ENCODE results near the gene TC2N. TPM values are rescaled to one million over a fixed set of nuclear protein-coding genes. Genes with fewer than 3 reads are reported as not detected.
"Not testable (repeated sequence)": the region's sequence is repeated elsewhere in the genome, so short reads cannot be mapped to it uniquely, and the experiment has no call there.

TC2N gene
- polyA plus RNA-seq, 12 donors, result 1.8 to 26.8 (median 4.8) TPM; not detected in 1

- no peak for DNase-seq
These were observed 23.0 kb upstream of the TC2N start for GRCh38 chr14:91890291-91890749.

DNA sequence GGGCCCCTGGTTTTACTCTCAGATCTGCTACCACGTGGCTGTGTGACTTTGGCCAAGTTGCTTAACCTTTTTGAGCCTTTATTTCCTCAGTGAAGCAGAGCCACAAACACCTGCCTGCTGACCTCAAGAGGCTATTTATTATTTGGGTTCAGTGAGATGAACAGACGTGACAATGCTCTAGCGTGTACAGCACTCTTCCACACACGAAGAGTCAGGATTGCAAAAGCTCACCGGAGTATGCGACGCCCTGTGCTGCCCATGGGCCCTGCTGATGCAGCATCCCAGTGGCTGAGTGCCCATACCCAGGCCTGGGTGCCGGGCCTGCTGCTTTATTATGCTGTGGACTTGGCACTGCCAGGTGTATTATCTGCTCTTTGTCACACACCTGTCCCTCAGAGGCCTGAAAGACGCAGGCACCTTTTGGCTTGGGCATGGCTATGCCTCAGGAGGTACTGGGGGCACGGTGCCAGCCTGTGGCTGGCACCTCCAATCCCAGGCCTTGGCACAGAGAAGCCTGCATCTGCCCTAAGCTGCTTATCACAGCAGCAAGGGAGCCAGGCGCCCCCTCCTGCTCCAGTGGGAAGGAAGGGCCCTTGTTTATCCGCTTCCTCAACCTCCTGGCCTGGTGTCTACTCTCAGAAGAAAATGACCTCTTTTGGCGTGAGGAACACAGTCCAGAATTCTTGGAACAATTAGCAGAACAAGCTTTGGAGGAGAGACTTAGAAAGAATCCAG lies 22.3 kb upstream of the TC2N start:
- no peak for DNase-seq

GRCh38 chr14:91888641-91889476 lies 21.5 kb upstream of the TC2N start:
- no peak for DNase-seq

DNA sequence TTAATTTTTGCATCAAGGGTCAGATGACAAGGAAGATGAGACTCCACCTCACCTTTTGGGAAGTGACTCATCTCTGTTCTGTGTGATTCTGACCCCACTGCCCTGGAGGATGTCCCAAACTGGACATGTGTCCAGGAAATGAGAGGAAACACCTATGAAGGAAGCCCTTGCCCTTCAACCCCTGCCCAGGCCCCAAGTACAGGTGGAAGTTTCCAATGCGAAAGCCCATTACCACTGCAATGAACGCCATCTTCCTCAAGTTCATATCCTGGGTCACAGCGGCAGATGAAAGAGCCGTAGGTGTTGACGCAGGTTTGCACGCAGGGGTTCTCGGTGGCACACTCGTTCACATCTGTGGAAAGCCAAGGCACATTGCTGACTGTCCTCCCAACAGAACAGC lies 19.6 kb upstream of the TC2N start:
- DNase-seq, result no peak

DNA sequence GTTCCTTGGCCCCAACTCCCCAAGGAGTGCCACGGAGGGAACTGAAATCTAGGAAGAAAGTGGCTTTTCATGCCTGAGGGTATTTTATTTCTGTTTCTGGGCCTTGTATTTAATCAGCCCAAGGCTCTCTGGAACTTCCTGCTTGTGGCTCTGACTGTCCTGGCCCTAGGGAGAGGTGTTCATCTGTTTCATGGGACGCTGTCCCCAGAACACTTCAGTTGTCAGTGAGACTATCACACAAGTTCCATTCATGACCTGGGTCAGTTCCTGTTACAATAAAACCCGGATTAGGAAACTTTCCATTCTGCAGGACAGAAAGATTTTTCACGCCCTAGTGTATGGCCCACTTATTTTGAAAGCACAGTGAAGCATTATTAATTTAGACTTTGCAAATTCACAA lies 18.5 kb upstream of the TC2N start:
- no peak for DNase-seq

- DNase-seq, result no peak
These were observed 17.9 kb upstream of the TC2N start for GRCh38 chr14:91885113-91885712.

- DNase-seq, result no peak
These were observed 17.3 kb upstream of the TC2N start for GRCh38 chr14:91884664-91885063.

- DNase-seq, result peak; percentile 68
These were observed 16.4 kb upstream of the TC2N start for GRCh38 chr14:91883753-91884152.

- no peak for DNase-seq
These were observed 15.4 kb upstream of the TC2N start for GRCh38 chr14:91882776-91883175.

DNA sequence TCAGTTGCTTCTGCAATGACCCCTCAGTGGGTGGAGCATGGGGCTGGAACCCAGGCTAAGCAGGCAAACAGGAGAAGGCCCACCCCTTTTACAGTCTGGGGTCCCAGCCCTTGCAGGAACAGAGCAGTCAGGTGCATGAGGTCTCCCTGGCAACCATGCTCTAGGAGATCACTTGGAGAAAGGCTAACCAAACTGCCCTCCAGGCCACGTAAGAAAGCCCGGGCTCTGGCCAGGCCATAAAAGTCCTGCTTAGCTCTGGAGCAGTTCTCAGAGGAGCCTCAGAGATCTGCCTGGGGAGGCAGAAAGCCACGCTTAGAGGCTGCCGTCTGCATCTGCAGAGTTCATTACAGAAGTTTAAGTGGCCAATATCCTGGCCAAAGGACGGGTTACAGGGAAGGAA lies 15.0 kb upstream of the TC2N start:
- no peak for DNase-seq

DNA sequence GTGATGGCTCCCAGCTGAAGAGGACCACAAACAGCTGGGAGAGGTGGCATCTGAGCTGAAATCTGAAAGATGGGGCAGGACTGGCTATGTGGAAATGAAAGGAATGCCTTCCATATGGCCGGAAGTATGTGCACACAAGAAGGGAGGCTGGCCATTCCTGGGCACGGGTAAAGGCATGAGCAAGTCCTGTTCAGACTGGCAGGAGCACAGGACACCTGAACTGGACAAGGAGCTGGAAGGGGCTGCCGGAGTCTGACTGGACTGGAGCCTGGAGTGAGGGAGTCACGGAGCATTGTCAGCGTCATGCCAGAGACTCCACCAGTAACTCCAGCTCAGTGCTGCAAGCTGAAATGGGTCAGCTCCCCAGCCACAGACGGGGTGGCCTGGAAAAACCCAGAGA lies 11.9 kb upstream of the TC2N start:
- DNase-seq, result no peak

GRCh38 chr14:91878274-91878673 lies 10.9 kb upstream of the TC2N start:
- no peak for DNase-seq

GRCh38 chr14:91877376-91877915 lies 10.1 kb upstream of the TC2N start:
- DNase-seq, result no peak

GRCh38 chr14:91876492-91876891 lies 9.2 kb upstream of the TC2N start:
- no peak for DNase-seq

- no peak for DNase-seq
These were observed 8.4 kb upstream of the TC2N start for GRCh38 chr14:91875525-91876286.

- DNase-seq, result no peak
These were observed 6.4 kb upstream of the TC2N start for GRCh38 chr14:91873471-91874415.

DNA sequence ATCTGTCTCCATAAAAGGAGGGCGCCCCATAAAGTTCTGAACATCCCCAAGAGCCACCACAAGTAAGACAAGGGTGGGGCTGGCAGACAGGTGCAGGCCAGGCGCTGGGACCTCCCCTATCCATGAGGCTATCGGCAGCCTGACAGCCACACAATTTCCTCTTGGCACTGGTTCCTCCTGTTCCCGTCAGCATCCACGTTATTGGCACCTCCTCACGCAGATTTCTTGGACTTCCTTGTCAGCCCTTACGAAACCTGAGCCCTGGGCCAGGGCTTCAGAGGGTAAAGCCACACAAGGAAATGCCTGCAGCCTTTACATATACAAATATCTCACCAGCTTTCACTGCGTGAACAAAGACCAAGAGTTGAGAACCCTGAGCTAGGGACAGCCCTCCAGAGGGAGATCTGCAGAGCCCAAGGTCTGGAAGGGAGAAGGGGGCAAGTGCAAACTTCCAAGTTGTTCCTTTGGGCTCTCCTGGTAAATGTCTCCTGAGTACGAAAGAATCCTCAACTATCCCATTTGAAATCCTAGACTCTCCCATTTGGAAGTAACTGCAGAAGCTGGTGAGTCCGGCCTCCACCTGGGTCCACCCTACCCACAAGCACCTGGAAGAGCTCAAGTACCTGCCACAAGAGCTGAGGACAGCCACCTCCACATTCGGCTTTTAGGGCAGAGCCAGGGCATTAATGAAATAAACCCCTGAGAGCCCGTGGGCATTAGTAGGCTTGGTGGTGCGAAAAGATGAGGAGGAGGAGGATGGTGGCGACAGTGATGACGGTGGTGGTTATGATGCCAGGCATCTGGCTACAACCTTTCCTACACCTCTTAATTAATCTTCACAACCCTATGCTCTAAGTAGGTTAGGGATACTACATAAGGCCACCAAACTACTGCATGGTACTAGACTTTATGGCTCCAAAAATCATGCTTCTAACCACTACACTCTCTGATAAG lies 5.5 kb upstream of the TC2N start:
- no peak for DNase-seq

DNA sequence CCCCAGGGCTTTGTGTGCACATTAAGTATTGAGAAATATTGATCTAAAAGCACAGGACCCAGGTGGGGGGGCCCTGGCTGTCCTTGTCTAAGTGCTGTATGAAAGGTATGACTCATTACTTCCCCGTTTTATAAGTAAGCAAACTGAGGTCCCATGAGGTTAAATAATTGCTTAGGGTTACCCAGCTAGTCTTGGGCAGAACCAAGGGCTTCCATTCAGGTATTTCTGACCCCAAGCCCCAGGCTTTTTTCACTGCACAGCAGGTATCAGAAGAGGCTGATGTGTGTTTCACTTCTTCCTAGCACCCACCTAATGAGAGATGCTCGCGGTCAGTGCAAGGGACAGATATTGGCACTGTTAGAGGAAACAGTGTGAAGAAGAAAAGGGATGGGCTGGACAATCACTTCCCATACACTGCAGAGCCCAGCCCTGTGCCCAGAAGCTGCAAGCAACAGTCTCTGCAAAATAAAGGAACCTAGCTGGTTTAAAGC lies 4.7 kb upstream of the TC2N start:
- no peak for DNase-seq

GRCh38 chr14:91871401-91871800 lies 4.1 kb upstream of the TC2N start:
- not testable (repeated sequence) for DNase-seq
